GM18526 (cell line): Measurements from ENCODE around the gene PLA2G4F.

Experiments used
- POLR2A ChIP-seq: IDR thresholded peaks from 3 replicates; pipeline ENCODE4 v1.6.1; 2011; ENCODE audit not compliant: insufficient read length; ENCODE audit errors: extremely low read depth

PLA2G4F gene

GRCh38 chr15:42154956-42155355 is 1.5 kb downstream of the PLA2G4F start:
- no peak for TF ChIP-seq POLR2A

GRCh38 chr15:42154212-42154941 is 2.1 kb downstream of the PLA2G4F start:
- no peak for TF ChIP-seq POLR2A

DNA sequence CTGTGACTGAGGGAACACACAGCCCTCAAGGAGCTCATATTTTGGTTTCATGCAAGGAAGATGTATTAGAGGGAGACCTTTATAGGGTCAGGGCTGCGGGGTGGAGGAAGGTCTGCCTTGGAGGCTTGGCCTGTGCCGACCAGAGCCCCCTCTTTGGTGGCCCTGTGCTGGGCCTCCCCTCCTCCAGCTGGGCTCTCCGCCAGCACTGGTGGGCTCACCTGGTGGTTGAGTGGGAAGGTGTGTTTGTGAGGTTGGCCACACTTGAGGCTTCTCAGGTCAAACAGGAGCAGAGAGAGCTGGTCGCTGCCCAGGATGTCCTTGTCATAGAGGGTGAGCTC is 2.6 kb downstream of the PLA2G4F start:
- no peak for TF ChIP-seq POLR2A

- TF ChIP-seq POLR2A: no peak
Observed at GRCh38 chr15:42152921-42153698, 3.3 kb downstream of the PLA2G4F start.

DNA sequence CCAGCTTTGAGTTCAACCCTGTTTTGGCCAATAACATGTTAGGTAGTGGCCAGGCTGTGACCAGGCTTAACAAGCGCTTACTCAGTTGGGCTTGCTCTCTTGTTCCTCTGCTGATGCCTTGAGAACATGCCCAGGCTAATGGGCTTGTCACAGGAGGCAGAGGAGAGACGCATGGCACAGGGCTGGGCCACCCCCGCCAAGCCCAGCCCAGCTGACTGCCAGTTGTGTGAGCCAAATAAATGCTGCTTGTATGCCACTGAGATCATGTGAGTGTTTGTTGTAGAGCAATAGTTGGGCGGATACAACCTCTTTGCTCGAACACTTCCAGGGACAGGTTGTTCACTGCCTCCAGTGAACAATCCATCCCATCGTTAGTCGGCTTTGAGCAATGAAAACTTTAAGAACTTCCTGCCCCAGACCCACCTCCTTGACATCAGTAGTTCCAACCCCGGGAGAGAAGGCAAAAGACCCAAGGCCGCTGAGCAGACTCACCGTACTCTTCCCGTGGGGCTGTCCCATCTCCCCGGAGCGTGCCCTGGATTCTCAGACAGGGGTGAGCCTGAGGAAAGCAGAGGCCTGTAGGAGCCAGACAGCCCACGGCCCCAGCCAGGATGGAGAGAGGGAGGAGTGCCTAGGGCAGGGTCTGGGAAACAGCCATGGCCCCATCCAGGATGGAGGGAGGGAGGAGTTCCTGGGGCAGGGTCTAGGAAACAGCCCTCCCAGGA is 4.1 kb downstream of the PLA2G4F start:
- no peak for TF ChIP-seq POLR2A

DNA sequence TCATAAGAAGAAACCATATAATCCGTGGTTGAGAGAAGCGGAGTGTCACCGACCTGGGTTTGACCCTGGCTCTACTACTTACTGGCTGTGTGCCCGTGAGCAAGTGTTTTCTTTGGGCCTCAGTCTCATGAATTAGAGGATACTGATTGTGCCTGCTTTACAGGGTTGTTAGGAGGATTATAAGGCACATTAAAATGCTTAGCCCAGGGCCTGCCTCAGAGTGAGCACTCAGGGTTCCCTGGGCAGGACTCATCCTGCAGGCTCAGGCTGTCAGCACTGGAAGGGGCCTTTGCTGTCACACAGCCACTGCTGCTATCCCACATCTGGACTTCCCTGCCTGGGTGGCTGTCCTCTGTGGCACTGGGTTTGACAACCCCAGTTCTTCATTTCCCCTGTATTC is 4.7 kb downstream of the PLA2G4F start:
- no peak for TF ChIP-seq POLR2A

DNA sequence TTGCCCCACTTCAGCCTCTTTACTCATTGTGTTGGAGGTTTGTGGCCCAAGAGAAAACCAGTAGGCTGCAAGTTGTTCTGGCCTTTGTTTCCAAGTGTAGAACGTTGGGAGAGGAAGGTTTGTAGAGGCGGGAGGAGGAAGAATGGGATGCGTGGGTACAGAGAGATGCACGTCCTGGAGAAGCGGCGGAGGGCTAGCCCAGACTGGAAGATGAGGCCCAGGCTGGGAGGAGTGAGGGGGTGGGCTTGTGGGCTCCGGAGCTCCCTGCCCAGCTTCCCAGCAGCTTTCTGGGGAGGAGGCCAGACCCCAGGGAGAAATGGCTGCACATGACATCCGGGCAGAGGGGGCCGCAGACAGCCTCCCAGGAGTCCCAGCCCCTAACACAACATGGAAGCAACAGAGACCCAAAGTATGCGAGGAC is 5.3 kb downstream of the PLA2G4F start:
- no peak for TF ChIP-seq POLR2A

DNA sequence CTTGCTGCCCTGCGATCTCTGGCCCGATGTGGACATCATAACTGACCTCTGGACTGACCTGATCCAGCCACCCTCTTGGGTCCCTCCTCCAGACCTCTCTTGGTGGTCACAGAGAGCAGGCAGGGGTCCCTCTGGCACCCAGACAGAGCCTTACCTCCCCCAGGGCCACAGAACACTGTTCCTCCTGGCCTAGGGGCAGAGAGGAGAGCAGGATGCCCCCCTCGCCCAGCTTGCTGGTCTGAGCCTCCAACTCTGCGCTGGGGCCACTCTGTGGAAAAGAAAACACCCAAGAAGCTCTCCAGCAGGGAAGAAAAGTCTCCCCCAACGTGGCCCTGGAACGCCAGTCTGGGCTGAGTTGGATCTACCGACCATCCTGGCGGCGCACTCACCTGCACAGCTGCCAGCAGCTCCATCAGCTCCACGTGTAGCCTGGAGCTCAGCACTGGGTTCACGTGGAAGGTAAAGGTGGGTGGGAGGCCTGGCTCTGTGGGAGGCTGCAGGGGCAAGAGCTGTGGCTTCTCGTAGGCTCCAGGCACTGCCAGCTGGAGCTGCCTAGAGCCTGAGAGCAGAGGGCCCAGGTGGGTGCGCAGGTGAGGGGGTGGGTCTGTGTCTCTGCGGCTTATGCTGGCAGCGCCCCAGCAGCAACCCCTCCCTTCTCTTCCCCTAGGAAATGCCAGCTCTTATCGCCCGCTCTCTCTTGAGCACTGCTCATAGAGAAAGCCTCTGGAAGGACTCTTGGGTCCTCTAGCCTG is 6.0 kb downstream of the PLA2G4F start:
- TF ChIP-seq POLR2A: no peak

DNA sequence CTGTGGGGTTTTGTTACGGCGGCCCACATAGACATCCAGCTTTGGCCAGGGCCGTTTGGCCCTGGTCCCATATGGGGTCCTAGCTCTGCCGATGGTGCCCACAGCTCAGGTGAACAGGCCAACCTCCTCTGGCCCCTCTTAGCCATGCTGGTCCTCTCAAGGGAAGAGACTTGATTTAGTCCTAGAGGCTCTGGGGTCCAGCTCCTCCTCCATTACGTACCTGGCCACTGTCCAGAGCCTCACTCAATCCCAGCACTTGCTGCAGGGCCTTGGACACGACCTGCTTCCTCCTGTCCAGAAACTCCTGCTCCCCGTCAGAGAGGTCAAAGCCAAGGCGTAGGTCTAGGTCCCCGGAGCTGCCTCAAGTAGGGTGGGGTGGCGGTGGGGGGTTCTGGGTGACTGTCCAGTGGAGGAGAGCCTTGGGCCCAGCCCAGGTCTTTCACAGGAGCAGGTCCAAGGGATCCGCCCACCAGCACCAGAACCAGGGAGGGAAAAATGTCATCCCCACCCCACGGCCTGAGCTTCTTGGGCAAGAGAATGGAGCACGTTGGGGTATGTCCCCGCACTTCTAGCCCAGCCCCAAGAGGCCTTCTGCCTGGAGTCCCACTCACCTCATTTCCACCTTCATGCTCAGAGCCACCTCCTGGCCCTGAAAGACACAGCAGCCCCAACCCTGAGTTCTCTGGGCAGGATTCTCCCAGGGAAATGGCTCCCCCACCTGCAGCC is 6.8 kb downstream of the PLA2G4F start:
- TF ChIP-seq POLR2A: no peak

GRCh38 chr15:42148808-42149492 is 7.5 kb downstream of the PLA2G4F start:
- no peak for TF ChIP-seq POLR2A

DNA sequence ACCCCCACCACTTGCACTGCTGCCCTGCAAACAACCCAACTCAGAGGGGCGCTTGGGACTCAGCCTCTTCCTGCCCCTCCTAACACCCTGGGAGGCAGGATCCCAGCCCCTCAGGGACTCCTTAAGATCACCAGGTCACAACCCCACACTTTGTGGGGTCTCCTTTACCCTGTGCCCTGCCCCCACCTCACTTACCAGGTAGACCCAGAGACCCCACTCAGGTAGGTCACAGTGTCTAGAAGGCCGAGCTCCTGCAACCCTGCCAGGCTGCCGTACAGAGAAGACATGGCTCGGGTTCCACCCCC is 9.1 kb downstream of the PLA2G4F start:
- TF ChIP-seq POLR2A: no peak

DNA sequence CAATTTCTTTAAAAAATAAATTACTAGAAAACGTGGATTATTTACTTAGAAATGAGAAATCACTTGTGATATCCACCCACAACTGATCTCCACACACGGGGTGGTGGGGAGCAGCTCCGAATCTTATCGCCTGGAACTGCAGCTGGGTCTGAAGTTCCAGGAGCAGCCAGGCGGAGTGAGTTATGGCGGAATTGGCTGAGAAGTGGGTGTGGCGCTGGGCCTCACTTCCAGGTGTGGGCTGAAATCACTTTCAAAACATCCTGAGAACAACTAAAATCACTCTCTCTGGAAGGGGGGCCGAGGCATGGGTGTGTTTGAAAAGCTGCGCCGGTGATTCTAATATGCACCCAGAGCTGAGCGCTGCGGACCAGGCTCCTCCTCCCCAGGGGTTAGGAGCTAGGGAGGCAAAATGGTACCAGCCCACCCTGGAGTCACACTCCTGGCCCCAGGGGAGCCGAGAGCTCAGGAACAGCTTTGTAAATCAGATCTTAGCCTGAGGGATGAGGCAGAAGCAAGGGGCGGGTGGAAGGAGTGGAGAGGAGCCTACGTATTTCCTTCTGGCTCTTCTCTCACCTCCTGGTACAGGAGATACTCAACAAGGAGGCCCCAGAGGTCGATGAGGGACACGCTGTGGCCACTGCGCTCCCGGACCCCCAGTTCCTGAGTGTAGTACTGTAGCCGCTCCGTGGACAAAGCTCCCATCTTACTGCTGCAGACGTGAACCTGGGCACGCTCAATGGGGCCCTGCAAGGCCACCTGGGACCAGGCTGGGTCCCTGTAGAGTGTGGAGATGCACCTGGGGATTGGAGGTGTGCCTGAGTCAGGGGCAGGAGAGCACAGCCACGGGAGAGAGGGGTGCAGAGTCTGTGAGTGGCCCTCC is 9.6 kb downstream of the PLA2G4F start:
- TF ChIP-seq POLR2A: no peak
